Astrocyte of the cerebellum (primary cell): ENCODE data around the gene SLC27A1.
A peak's percentile ranks its signal among the peaks of the same experiment; 100 is the strongest.
"Not testable (repeated sequence)": the region's sequence is repeated elsewhere in the genome, so short reads cannot be mapped to it uniquely, and the experiment has no call there.

Source experiments
- DNase-seq: peaks from one replicate; pipeline ENCODE4 v3.0.0-alpha.2; 2011; ENCODE audit warnings: low read depth
- H3K4me3 ChIP-seq: 2 replicates; pipeline ENCODE4 v1.5.1; 2011; ENCODE audit warnings: mild to moderate bottlenecking, low read depth, low read length, moderate library complexity
- CTCF ChIP-seq: IDR thresholded peaks from 2 replicates; pipeline ENCODE4 v1.5.1; 2012; ENCODE audit warnings: low read length, low read depth, moderate library complexity, mild to moderate bottlenecking; ENCODE audit errors: missing control alignments
- in situ Hi-C: cut with HindIII; loops from 2 replicates; pipeline ENCODE4 v1.10.0; 2017; ENCODE audit warnings: low sequenced_read_pairs

Gene SLC27A1

GRCh38 chr19:17469092-17469480 lies 1.2 kb upstream of the SLC27A1 start:
- DNase-seq = peak; percentile 6
- peak overlapping the region; percentile 66 for H3K4me3 ChIP-seq
- TF ChIP-seq CTCF = no peak
- in situ Hi-C loops = no loop called here

GRCh38 chr19:17469481-17470067 lies 750 bp upstream of the SLC27A1 start:
- peak overlapping the region; percentile 66 for H3K4me3 ChIP-seq
- no peak for TF ChIP-seq CTCF
- in situ Hi-C loops = no loop called here
- peak; percentile 82 for DNase-seq

- DNase-seq = no peak
- H3K4me3 ChIP-seq = peak overlapping the region; percentile 66
- in situ Hi-C loops = no loop called here
- TF ChIP-seq CTCF = no peak
Measured at GRCh38 chr19:17471410-17472125, 1.2 kb downstream of the SLC27A1 start.

- no peak for TF ChIP-seq CTCF
- in situ Hi-C loops = no loop called here
- no peak overlapping the region for H3K4me3 ChIP-seq
- DNase-seq = peak; percentile 58
Measured at GRCh38 chr19:17473041-17473440, 2.7 kb downstream of the SLC27A1 start.

DNA sequence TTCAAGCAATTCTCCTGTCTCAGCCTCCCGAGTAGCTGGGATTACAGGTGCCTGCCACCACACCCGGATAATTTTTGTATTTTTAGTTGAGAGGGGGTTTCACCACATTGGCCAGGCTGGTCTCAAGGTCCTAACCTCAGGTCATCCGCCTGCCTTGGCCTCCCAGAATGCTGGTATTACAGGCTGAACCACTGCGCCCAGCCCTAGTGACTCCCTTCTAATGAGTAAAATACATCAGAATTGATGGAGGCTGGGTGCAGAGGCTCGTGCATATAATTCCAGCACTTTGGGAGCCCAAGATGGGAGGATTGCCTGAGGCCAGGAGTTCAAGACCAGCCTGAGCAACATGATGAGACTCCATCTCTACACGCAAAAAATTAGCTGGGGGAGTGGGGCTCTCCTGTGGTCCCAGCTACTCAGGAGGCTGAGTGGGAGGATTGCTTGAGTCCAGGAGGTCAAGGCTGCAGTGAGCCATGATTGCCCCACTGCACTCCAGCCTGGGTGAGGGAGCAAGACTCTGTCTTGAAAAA lies 4.8 kb downstream of the SLC27A1 start:
- in situ Hi-C loops, DNase-seq, H3K4me3 ChIP-seq: not testable (repeated sequence)

DNA sequence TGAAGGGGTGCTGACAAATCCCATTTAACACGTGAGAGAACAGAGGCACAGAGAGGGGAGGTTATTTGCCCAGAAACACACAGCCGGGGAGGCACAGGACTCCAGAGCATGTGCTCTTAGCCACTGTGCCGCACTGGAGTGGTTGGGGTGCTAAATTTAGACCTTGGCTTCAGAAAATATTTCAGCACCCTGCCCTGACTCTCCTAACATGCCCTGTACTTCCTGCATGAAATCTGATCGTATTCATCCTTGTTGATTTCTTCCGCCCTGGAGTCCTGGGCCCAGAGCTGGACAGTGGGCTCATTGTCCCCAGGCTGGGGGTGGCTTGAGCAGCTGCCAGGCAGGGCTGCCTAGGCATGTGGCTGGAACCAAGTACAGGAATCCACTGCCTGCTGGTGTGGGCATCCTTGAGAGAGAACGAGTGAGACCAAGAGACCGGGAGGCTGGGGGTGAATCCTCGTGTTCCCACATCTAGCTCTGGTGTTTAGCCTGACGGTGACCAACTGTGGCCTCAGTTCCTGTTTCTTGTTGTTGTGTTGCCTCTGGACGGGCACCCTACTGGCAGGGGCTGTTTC lies 5.3 kb downstream of the SLC27A1 start:
- no peak for TF ChIP-seq CTCF
- DNase-seq = peak; percentile 15
- H3K4me3 ChIP-seq = no peak overlapping the region
- in situ Hi-C loops = no loop called here

- no peak for TF ChIP-seq CTCF
- in situ Hi-C loops = no loop called here
- no peak overlapping the region for H3K4me3 ChIP-seq
- peak; percentile 73 for DNase-seq
Measured at GRCh38 chr19:17479325-17479791, 9.0 kb downstream of the SLC27A1 start.
